Astrocyte of the cerebellum (primary cell): ENCODE measurements around the gene MYT1.
"Not testable (repeated sequence)": the region's sequence is repeated elsewhere in the genome, so short reads cannot be mapped to it uniquely, and the experiment has no call there.

Experiments
- DNase-seq: peaks from one replicate; pipeline ENCODE4 v3.0.0-alpha.2; 2011; ENCODE audit warnings: low read depth
- H3K4me3 ChIP-seq: 2 replicates; pipeline ENCODE4 v1.5.1; 2011; ENCODE audit warnings: mild to moderate bottlenecking, low read depth, low read length, moderate library complexity
- CTCF ChIP-seq: IDR thresholded peaks from 2 replicates; pipeline ENCODE4 v1.5.1; 2012; ENCODE audit warnings: low read length, low read depth, moderate library complexity, mild to moderate bottlenecking; ENCODE audit errors: missing control alignments
- in situ Hi-C: cut with HindIII; loops from 2 replicates; pipeline ENCODE4 v1.10.0; 2017; ENCODE audit warnings: low sequenced_read_pairs

The MYT1 gene

DNA sequence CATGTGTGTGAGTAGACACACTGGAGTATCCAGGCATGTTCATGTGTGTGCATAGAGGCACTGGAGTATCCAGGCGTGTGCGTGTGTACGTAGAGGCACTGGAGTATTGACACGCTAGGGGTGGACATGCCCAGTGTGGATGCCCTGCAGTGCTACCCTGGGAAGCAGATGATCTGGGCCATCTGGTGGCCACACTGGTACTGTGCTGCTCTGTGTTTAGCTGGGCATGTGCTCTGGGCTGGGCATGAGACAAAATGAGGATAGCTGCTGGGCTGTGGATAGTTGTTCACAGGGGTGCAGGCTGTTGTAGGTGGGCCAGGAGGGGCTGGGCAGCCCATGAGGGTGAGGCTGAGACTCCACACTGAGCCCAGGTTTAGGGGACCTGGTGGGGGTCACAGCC, 32.8 kb upstream of the MYT1 start:
- in situ Hi-C loops, result no loop called here
- no peak for DNase-seq
- no peak for TF ChIP-seq CTCF
- H3K4me3 ChIP-seq, result no peak overlapping the region

- no peak for DNase-seq
- no peak for TF ChIP-seq CTCF
- in situ Hi-C loops, result no loop called here
- H3K4me3 ChIP-seq, result no peak overlapping the region
Observed at GRCh38 chr20:64133951-64134407, 30.3 kb upstream of the MYT1 start.

DNA sequence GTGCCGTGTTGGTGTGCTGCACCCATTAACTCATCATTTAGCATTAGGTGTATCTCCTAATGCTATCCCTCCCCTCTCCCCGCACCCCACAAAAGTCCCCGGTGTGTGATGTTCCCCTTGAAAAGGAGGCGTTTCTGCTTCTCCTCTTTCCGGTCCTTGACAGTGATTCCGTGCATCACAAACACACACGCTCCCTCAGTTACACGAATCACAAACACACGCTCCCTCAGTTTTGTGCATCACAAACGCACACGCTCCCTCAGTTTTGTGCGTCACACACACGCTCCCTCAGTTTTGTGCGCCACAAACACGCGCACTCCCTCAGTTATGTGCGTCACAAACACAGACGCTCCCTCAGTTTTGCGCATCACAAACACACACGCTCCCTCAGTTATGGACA, 29.5 kb upstream of the MYT1 start:
- in situ Hi-C loops, H3K4me3 ChIP-seq, DNase-seq: not testable (repeated sequence)

- no peak for TF ChIP-seq CTCF
- in situ Hi-C loops, result no loop called here
- no peak for DNase-seq
- H3K4me3 ChIP-seq, result no peak overlapping the region
Observed at GRCh38 chr20:64136004-64136710, 28.1 kb upstream of the MYT1 start.

- H3K4me3 ChIP-seq, result no peak overlapping the region
- no peak for DNase-seq
- no peak for TF ChIP-seq CTCF
- in situ Hi-C loops, result no loop called here
Observed at GRCh38 chr20:64137598-64138031, 26.6 kb upstream of the MYT1 start.

- DNase-seq, result no peak
- in situ Hi-C loops, result no loop called here
- H3K4me3 ChIP-seq, result no peak overlapping the region
- no peak for TF ChIP-seq CTCF
Observed at GRCh38 chr20:64138276-64138815, 25.9 kb upstream of the MYT1 start.
